WTC11 (cell line): Measurements from ENCODE around the gene PMF1.

Experiments
- ARID4B ChIP-seq: sonication (generic); formaldehyde crosslinking; IDR thresholded peaks from 2 replicates; pipeline ENCODE4 v1.8.0; 2023; ENCODE audit warnings: missing genetic modification reagents, mild to moderate bottlenecking, borderline replicate concordance
- CREB1 ChIP-seq: sonication (generic); formaldehyde crosslinking; IDR thresholded peaks from 2 replicates; pipeline ENCODE4 v1.8.0; 2023; ENCODE audit warnings: mild to moderate bottlenecking, missing genetic modification reagents
- CTCF ChIP-seq: fragments of 200-600 bp; IDR thresholded peaks from 2 replicates; pipeline ENCODE4 v1.8.0; 2022; ENCODE audit warnings: antibody characterized with exemption
- E2F4 ChIP-seq: sonication (generic); formaldehyde crosslinking; IDR thresholded peaks from 2 replicates; pipeline ENCODE4 v1.8.1; 2022; ENCODE audit warnings: low read depth, mild to moderate bottlenecking, moderate library complexity, missing genetic modification reagents, borderline replicate concordance
- GABPB1 ChIP-seq: sonication (generic); formaldehyde crosslinking; IDR thresholded peaks from 2 replicates; pipeline ENCODE4 v1.8.1; 2023; ENCODE audit warnings: mild to moderate bottlenecking, missing genetic modification reagents
- IRF2 ChIP-seq: sonication (generic); formaldehyde crosslinking; IDR thresholded peaks from 2 replicates; pipeline ENCODE4 v1.8.0; 2022; ENCODE audit warnings: low read depth, missing genetic modification reagents, borderline replicate concordance
- MXD4 ChIP-seq: fragments of 250-450 bp; sonication (Bioruptor Pico); IDR thresholded peaks from 2 replicates; pipeline ENCODE4 v1.8.0; 2021; ENCODE audit warnings: mild to moderate bottlenecking, moderate library complexity, borderline replicate concordance
- OVOL2 ChIP-seq: fragments of 250-450 bp; sonication (Bioruptor Pico); IDR thresholded peaks from 2 replicates; pipeline ENCODE4 v1.9.0; 2021; ENCODE audit warnings: mild to moderate bottlenecking, borderline replicate concordance
- STAT6 ChIP-seq: sonication (generic); formaldehyde crosslinking; conservative IDR thresholded peaks from 2 replicates; pipeline ENCODE4 v1.8.1; 2023; ENCODE audit warnings: mild to moderate bottlenecking, low read depth, missing genetic modification reagents, moderate library complexity
- ZNF512 ChIP-seq: sonication (generic); formaldehyde crosslinking; IDR thresholded peaks from 2 replicates; pipeline ENCODE4 v1.8.1; 2022; ENCODE audit warnings: missing genetic modification reagents, borderline replicate concordance

- TF ChIP-seq IRF2 (CRISPR knock-in tag) (no peak), MXD4 (CRISPR knock-in tag) (no peak), CTCF (no peak), OVOL2 (no peak), CREB1 (CRISPR knock-in tag) (no peak), ARID4B (CRISPR knock-in tag) (no peak), STAT6 (CRISPR knock-in tag) (no peak), E2F4 (CRISPR knock-in tag) (no peak), ZNF512 (CRISPR knock-in tag) (no peak), GABPB1 (CRISPR knock-in tag) (no peak)
Observed at GRCh38 chr1:156203331-156203730, 9.5 kb upstream of the PMF1 start.
